Neural progenitor cell (in vitro differentiated cells): Measurements from ENCODE around the gene COQ5. TPM values are rescaled to one million over a fixed set of nuclear protein-coding genes. Genes with fewer than 3 reads are reported as not detected.

ENCODE experiments used
- DNase-seq: peaks from one replicate; pipeline ENCODE4 v3.0.0-alpha.2; 2016; ENCODE audit warnings: low spot score
- H2AFZ ChIP-seq: fragments of 200-600 bp; sonication (generic); replicated peaks from 2 replicates; pipeline ENCODE4 v1.6.1; 2016; ENCODE audit warnings: antibody characterized with exemption
- H3F3A ChIP-seq: fragments of 200-600 bp; sonication (generic); 2 replicates; pipeline ENCODE4 v1.6.1; 2016; ENCODE audit warnings: antibody characterized with exemption, low read depth
- H3K27ac ChIP-seq: fragments of 200-600 bp; sonication (generic); 2 replicates; pipeline ENCODE4 v1.5.1; 2016; ENCODE audit warnings: mild to moderate bottlenecking
- H3K27me3 ChIP-seq: fragments of 200-600 bp; sonication (generic); 2 replicates; pipeline ENCODE4 v1.6.1; 2016; ENCODE audit warnings: mild to moderate bottlenecking, moderate library complexity
- H3K36me3 ChIP-seq: fragments of 200-600 bp; sonication (generic); 2 replicates; pipeline ENCODE4 v1.5.1; 2016
- H3K4me1 ChIP-seq: fragments of 200-600 bp; sonication (generic); 2 replicates; pipeline ENCODE4 v1.6.1; 2016; ENCODE audit warnings: mixed run types
- H3K4me2 ChIP-seq: fragments of 200-600 bp; sonication (generic); 2 replicates; pipeline ENCODE4 v1.6.1; 2016
- H3K4me3 ChIP-seq: fragments of 200-600 bp; sonication (generic); 2 replicates; pipeline ENCODE4 v1.5.1; 2016
- H3K79me2 ChIP-seq: fragments of 200-600 bp; sonication (generic); 2 replicates; pipeline ENCODE4 v1.6.1; 2016; ENCODE audit warnings: low read depth
- H3K9ac ChIP-seq: fragments of 200-600 bp; sonication (generic); 2 replicates; pipeline ENCODE4 v1.6.1; 2016
- H3K9me3 ChIP-seq: fragments of 200-600 bp; sonication (generic); 2 replicates; pipeline ENCODE4 v1.5.1; 2016; ENCODE audit warnings: low read depth
- H4K20me1 ChIP-seq: fragments of 200-600 bp; sonication (generic); 2 replicates; pipeline ENCODE4 v1.6.1; 2016; ENCODE audit warnings: low read depth
- H3K27ac Mint-ChIP-seq: 3 replicates; pipeline ENCODE4 v1.8.0; 2021; ENCODE audit warnings: mixed read lengths
- H3K27me3 Mint-ChIP-seq: 2 replicates; pipeline ENCODE4 v1.8.0; 2022; ENCODE audit warnings: low read depth, mild to moderate bottlenecking, inconsistent platforms, moderate library complexity, mixed read lengths; ENCODE audit not compliant: insufficient read depth
- H3K36me3 Mint-ChIP-seq: 3 replicates; pipeline ENCODE4 v1.8.0; 2021; ENCODE audit warnings: mixed read lengths
- H3K4me1 Mint-ChIP-seq: 3 replicates; pipeline ENCODE4 v1.8.0; 2021; ENCODE audit warnings: mixed read lengths
- H3K4me3 Mint-ChIP-seq: 3 replicates; pipeline ENCODE4 v1.8.0; 2021; ENCODE audit warnings: mild to moderate bottlenecking, moderate library complexity, mixed read lengths
- H3K9me3 Mint-ChIP-seq: 3 replicates; pipeline ENCODE4 v1.8.0; 2020; ENCODE audit warnings: mixed read lengths
- EZH2 ChIP-seq: fragments of 200-600 bp; sonication (generic); IDR thresholded peaks from 2 replicates; pipeline ENCODE4 v1.6.1; 2017; ENCODE audit warnings: antibody characterized with exemption, mild to moderate bottlenecking, moderate library complexity
- EZH2phosphoT487 ChIP-seq: fragments of 200-600 bp; sonication (generic); IDR thresholded peaks from 2 replicates; pipeline ENCODE4 v1.6.1; 2017; ENCODE audit warnings: antibody characterized with exemption
- total RNA-seq: library from RNA; depleted of rRNA; stranded (reverse); fragments of >200 nt; gene quantifications from 2 replicates; pipeline ENCODE4 v1.2.3, GENCODE V29; 2015; ENCODE audit warnings: low replicate concordance
- TF ChIP-seq, protein P1 (sequence below): fragments of 200-600 bp; sonication (generic); IDR thresholded peaks from 2 replicates; pipeline ENCODE4 v1.5.1; 2017; ENCODE audit warnings: antibody characterized with exemption, mild to moderate bottlenecking

COQ5 gene, protein sequence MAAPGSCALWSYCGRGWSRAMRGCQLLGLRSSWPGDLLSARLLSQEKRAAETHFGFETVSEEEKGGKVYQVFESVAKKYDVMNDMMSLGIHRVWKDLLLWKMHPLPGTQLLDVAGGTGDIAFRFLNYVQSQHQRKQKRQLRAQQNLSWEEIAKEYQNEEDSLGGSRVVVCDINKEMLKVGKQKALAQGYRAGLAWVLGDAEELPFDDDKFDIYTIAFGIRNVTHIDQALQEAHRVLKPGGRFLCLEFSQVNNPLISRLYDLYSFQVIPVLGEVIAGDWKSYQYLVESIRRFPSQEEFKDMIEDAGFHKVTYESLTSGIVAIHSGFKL
- total RNA-seq, result 66.7 and 72.7 TPM in 2 replicates

DNA sequence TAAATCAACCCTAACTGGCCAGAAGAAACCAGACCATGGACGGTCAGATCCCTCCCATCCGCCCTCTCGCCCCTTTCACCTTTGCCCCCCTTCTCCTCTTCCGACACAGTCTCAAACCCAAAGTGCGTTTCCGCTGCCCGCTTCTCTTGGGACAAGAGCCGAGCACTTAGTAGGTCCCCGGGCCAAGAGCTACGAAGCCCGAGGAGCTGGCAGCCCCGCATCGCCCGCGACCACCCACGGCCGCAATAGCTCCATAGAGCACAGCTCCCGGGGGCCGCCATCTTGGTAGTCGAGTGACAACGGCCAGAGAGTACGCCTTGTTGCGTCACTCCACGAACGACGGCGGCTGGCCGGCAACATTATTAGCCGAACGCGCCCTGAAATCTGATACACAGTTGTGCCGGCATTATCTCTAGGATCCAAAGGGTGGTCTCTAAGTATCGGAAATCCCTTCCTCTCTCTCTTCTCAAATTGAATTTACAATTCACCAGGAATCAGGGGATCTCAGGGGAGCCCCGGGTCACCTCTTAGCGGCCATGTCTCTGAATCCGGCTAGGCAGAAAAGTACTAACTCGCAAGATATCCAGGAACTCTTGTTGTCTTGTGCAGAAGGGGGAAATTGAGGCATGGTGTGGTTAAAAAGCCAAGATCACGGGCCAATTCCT, at the start of gene COQ5:
COQ5 (minus strand) TSS at position 298 of the 665 bp plus-strand sequence; CDS start at position 281, 17 bp downstream.
- Histone ChIP-seq H4K20me1 (no peaks in the 10 kb centered on the region), H3K4me3 (peak within 1 kb of the TSS; percentile 87), H3K9ac (peak within 1 kb of the TSS; percentile 83), H3K9me3 (no peaks in the 10 kb centered on the region), H3K27me3 (no peaks in the 10 kb centered on the region), H3F3A (peaks cover 23% of the 10 kb centered on the region), H3K79me2 (peaks cover 15% of the 10 kb centered on the region), H3K4me2 (peak within 1 kb of the TSS; percentile 81), H3K36me3 (no peaks in the 10 kb centered on the region), H3K4me1 (peaks cover 8% of the 10 kb centered on the region), H3K27ac (peak within 1 kb of the TSS; percentile 91), H2AFZ (peak within 1 kb of the TSS; percentile 95)
- DNase-seq, result peak; percentile 97
- H3K27ac Mint-ChIP-seq, result peak within 1 kb of the TSS; percentile 100
- no peaks in the 10 kb centered on the region for H3K9me3 Mint-ChIP-seq
- peaks cover 5% of the 10 kb centered on the region for H3K36me3 Mint-ChIP-seq
- peak within 1 kb of the TSS; percentile 100 for H3K4me3 Mint-ChIP-seq
- H3K4me1 Mint-ChIP-seq, result peaks cover 17% of the 10 kb centered on the region
- TF ChIP-seq, protein P1, sequence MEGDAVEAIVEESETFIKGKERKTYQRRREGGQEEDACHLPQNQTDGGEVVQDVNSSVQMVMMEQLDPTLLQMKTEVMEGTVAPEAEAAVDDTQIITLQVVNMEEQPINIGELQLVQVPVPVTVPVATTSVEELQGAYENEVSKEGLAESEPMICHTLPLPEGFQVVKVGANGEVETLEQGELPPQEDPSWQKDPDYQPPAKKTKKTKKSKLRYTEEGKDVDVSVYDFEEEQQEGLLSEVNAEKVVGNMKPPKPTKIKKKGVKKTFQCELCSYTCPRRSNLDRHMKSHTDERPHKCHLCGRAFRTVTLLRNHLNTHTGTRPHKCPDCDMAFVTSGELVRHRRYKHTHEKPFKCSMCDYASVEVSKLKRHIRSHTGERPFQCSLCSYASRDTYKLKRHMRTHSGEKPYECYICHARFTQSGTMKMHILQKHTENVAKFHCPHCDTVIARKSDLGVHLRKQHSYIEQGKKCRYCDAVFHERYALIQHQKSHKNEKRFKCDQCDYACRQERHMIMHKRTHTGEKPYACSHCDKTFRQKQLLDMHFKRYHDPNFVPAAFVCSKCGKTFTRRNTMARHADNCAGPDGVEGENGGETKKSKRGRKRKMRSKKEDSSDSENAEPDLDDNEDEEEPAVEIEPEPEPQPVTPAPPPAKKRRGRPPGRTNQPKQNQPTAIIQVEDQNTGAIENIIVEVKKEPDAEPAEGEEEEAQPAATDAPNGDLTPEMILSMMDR, result no peak
- TF ChIP-seq EZH2, result no peak
- no peak for TF ChIP-seq EZH2phosphoT487
- H3K27me3 Mint-ChIP-seq, result peaks cover 4% of the 10 kb centered on the region

DNA sequence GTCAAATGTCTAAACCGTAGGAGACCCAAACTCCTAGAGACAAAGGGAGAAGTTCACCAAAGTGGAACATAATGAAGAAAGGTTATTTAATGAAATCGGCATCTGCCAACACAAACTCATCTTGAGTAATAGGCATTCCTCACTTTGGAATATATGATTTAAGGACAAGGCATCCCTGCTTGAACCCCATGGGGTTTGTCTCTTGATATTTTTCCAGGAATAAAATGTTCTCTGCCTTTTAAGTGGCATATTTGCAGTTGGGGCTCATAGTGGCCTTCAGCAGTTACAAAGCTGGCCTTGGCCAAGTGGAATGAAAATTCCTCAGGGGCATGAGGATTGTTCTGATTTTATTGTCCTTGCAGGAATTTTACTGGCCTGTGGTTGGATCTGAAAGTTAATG, 45.1 kb upstream of the COQ5 start:
- Histone ChIP-seq H3K9me3 (no peaks in the 10 kb centered on the region), H3F3A (peaks cover 24% of the 10 kb centered on the region), H3K36me3 (no peaks in the 10 kb centered on the region), H3K9ac (no peak overlapping the region), H3K4me2 (no peak overlapping the region), H3K27ac (no peak overlapping the region), H2AFZ (no peak overlapping the region), H4K20me1 (peaks cover 16% of the 10 kb centered on the region), H3K27me3 (no peaks in the 10 kb centered on the region), H3K79me2 (no peaks in the 10 kb centered on the region), H3K4me3 (no peak overlapping the region), H3K4me1 (no peaks in the 10 kb centered on the region)
- Mint-ChIP-seq H3K4me3 (no peak overlapping the region), H3K4me1 (no peaks in the 10 kb centered on the region), H3K27me3 (peaks cover 3% of the 10 kb centered on the region), H3K27ac (no peak overlapping the region), H3K36me3 (peaks cover 26% of the 10 kb centered on the region), H3K9me3 (no peaks in the 10 kb centered on the region)
- TF ChIP-seq EZH2 (no peak), EZH2phosphoT487 (no peak)
- TF ChIP-seq, protein P1, result no peak
- no peak for DNase-seq

DNA sequence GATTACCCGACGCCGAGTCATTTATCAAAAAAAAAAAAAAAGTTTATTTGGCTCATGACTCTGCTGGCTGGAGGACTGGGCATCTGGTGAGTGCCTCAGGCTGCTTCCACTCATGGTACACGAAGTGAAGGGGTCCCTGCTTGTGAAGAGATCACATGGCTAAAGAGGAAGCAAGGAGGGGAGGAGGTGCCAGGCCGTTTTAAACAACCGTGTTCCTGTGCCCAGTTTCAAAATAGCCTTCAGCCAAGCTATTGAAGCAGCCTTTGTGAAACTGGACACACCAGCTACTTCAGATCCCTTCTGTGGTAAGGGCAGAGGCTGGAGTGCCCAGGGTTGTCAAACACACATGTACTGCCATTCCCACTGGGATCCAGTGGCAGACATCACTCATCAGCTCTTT, 44.6 kb upstream of the COQ5 start:
- H3K4me3 Mint-ChIP-seq, result no peak overlapping the region
- H3K9ac ChIP-seq, result no peak overlapping the region
- no peak overlapping the region for H2AFZ ChIP-seq
- no peak overlapping the region for H3K4me3 ChIP-seq
- H3K4me2 ChIP-seq, result no peak overlapping the region
- H3K79me2 ChIP-seq, result no peaks in the 10 kb centered on the region
- no peak overlapping the region for H3K27ac Mint-ChIP-seq
- TF ChIP-seq, protein P1, result no peak
- TF ChIP-seq EZH2 (no peak), EZH2phosphoT487 (no peak)
- no peaks in the 10 kb centered on the region for H3K27me3 ChIP-seq
- peaks cover 19% of the 10 kb centered on the region for H4K20me1 ChIP-seq
- no peaks in the 10 kb centered on the region for H3K4me1 Mint-ChIP-seq
- H3K36me3 ChIP-seq, result no peaks in the 10 kb centered on the region
- peaks cover 28% of the 10 kb centered on the region for H3K36me3 Mint-ChIP-seq
- no peaks in the 10 kb centered on the region for H3K27me3 Mint-ChIP-seq
- no peak for DNase-seq
- no peaks in the 10 kb centered on the region for H3K9me3 ChIP-seq
- no peaks in the 10 kb centered on the region for H3K9me3 Mint-ChIP-seq
- H3F3A ChIP-seq, result peaks cover 19% of the 10 kb centered on the region
- no peaks in the 10 kb centered on the region for H3K4me1 ChIP-seq
- no peak overlapping the region for H3K27ac ChIP-seq
